HepG2 (cell line): Measurements from ENCODE around the gene PPP1CA. TPM values are rescaled to one million over a fixed set of nuclear protein-coding genes. Genes with fewer than 3 reads are reported as not detected.

Experiments used
- ATAC-seq: fragments of 200-7000 bp; cut with Tn5 transposase; 3 replicates; pipeline ENCODE4 v1.9.1; 2020; ENCODE audit warnings: mild to moderate bottlenecking, moderate library complexity
- BruUV-seq: library from RNA; stranded (reverse); fragments of 400-500 nt; replicated peaks from 2 replicates; lab custom pipeline; 2021; lab: Mats Ljungman, UMichigan
- CTCF ChIA-PET: fragments of 300-600 bp; formaldehyde crosslinking; extraction: SDS; loops from one replicate; lab custom pipeline; 2021; ENCODE audit warnings: low total read pairs, inconsistent platforms, low intra/inter-chr PET ratio; lab: Yijun Ruan, JAX
- POLR2A ChIA-PET: fragments of 350-600 bp; sonication (Branson Sonifier 250); formaldehyde crosslinking; loops from one replicate; lab custom pipeline; 2020; ENCODE audit warnings: antibody characterized with exemption, inconsistent platforms; lab: Yijun Ruan, JAX
- DNase-seq: peaks from one replicate; pipeline ENCODE4 v3.0.0-alpha.2; 2015; ENCODE audit warnings: low spot score
- FAIRE-seq: peaks from 3 replicates; lab custom pipeline; 2011; peaks lifted over from hg19 to GRCh38; lab: Jason Lieb, UNC
- H2AFZ ChIP-seq: one replicate; pipeline ENCODE4 v1.6.1; 2011; ENCODE audit warnings: low read length, inconsistent platforms
- H3K27ac ChIP-seq: fragments of 300-600 bp; 3 replicates; pipeline ENCODE4 v1.8.0; 2011; ENCODE audit warnings: mixed run types, mild to moderate bottlenecking, mixed read lengths, low read length, inconsistent platforms; ENCODE audit not compliant: insufficient read depth; ENCODE audit errors: extremely low read length
- H3K27me3 ChIP-seq, 2 experiments: fragments of 200-600 bp in 1 of 2; 2 replicates in 1 of 2; 3 replicates in 1 of 2; pipeline versions ENCODE4 v1.6.0 to v1.8.0; 2011; ENCODE audit warnings: low read length in 2 of 2, mild to moderate bottlenecking in 2 of 2, moderate library complexity in 2 of 2, inconsistent platforms in 1 of 2; ENCODE audit not compliant: insufficient read depth in 2 of 2, control insufficient read depth in 1 of 2
- H3K36me3 ChIP-seq, 2 experiments: fragments of 200-600 bp in 1 of 2; replicated peaks in 1 of 2; 2 replicates in 1 of 2; 3 replicates in 1 of 2; pipeline versions ENCODE4 v1.5.1 to v1.8.0; 2011; ENCODE audit warnings: low read length in 2 of 2, inconsistent platforms in 1 of 2; ENCODE audit not compliant: insufficient read depth in 2 of 2, control insufficient read depth in 1 of 2
- H3K4me1 ChIP-seq: 2 replicates; pipeline ENCODE4 v1.5.1; 2012; ENCODE audit warnings: low read length, inconsistent platforms; ENCODE audit not compliant: insufficient read depth
- H3K4me2 ChIP-seq: 2 replicates; pipeline ENCODE4 v1.6.0; 2011; ENCODE audit warnings: low read depth, low read length, inconsistent platforms
- H3K4me3 ChIP-seq, 3 experiments: fragments of 200-600 bp in 1 of 3; sonication (generic), shearing (Covaris generic) in 1 of 3; replicated peaks in 1 of 3; 2 replicates each; pipeline ENCODE4 v1.5.1; 2011 to 2016; ENCODE audit warnings: low read length in 3 of 3, inconsistent platforms in 2 of 3, low read depth in 2 of 3, mild to moderate bottlenecking in 2 of 3, control low read depth in 1 of 3, mixed read lengths in 1 of 3; ENCODE audit not compliant: insufficient read depth in 1 of 3
- H3K79me2 ChIP-seq: one replicate; pipeline ENCODE4 v1.6.1; 2011; ENCODE audit warnings: low read length, inconsistent platforms; ENCODE audit not compliant: insufficient read depth
- H3K9ac ChIP-seq: 2 replicates; pipeline ENCODE4 v1.6.0; 2011; ENCODE audit warnings: mild to moderate bottlenecking, low read depth, low read length, inconsistent platforms; ENCODE audit not compliant: insufficient read depth
- H3K9me3 ChIP-seq: 2 replicates; pipeline ENCODE4 v1.5.1; 2012; ENCODE audit warnings: mild to moderate bottlenecking, low read length
- H4K20me1 ChIP-seq: 2 replicates; pipeline ENCODE4 v1.6.0; 2011; ENCODE audit warnings: inconsistent platforms, mild to moderate bottlenecking, low read length, moderate library complexity; ENCODE audit not compliant: insufficient read depth
- ATF6 ChIP-seq: sonication (generic); formaldehyde crosslinking; conservative IDR thresholded peaks from 2 replicates; pipeline ENCODE4 v1.4.0; 2020; ENCODE audit warnings: missing genetic modification reagents
- E2F5 ChIP-seq: sonication (generic); formaldehyde crosslinking; conservative IDR thresholded peaks from 2 replicates; pipeline ENCODE4 v1.4.0; 2020; ENCODE audit warnings: missing genetic modification reagents
- FOXM1 ChIP-seq: sonication (generic); formaldehyde crosslinking; IDR thresholded peaks from 2 replicates; pipeline ENCODE4 v1.5.0; 2020; ENCODE audit warnings: missing genetic modification reagents
- GATAD1 ChIP-seq: IDR thresholded peaks from 2 replicates; pipeline ENCODE4 v1.6.1; 2016; ENCODE audit warnings: missing genetic modification reagents, missing compliant biosample characterization
- JUND ChIP-seq: sonication (generic); formaldehyde crosslinking; IDR thresholded peaks from 2 replicates; pipeline ENCODE4 v1.8.0; 2022; ENCODE audit warnings: mild to moderate bottlenecking, missing genetic modification reagents
- NPAS2 ChIP-seq: sonication (generic); formaldehyde crosslinking; IDR thresholded peaks from 2 replicates; pipeline ENCODE4 v1.8.0; 2022; ENCODE audit warnings: mild to moderate bottlenecking, missing genetic modification reagents, borderline replicate concordance
- PCBP2 ChIP-seq: fragments of 200-400 bp; formaldehyde crosslinking; optimal IDR thresholded peaks from 2 replicates; pipeline ENCODE3; 2018; ENCODE audit warnings: low read length, low read depth; ENCODE audit not compliant: poor library complexity, severe bottlenecking
- SP5 ChIP-seq: IDR thresholded peaks from 2 replicates; pipeline ENCODE4 v1.6.1; 2016; ENCODE audit warnings: low read depth, borderline replicate concordance
- ZKSCAN8 ChIP-seq: IDR thresholded peaks from 2 replicates; pipeline ENCODE4 v1.6.1; 2016; ENCODE audit warnings: borderline replicate concordance, missing genetic modification reagents, missing compliant biosample characterization
- ZNF24 ChIP-seq: fragments of 450-650 bp; IDR thresholded peaks from 2 replicates; pipeline ENCODE4 v1.6.1; 2017; ENCODE audit warnings: antibody characterized with exemption, mild to moderate bottlenecking
- ZNF251 ChIP-seq: sonication (generic); formaldehyde crosslinking; IDR thresholded peaks from 2 replicates; pipeline ENCODE4 v1.9.0; 2021; ENCODE audit warnings: mild to moderate bottlenecking, missing genetic modification reagents
- ZNF253 ChIP-seq: sonication (generic); formaldehyde crosslinking; IDR thresholded peaks from 2 replicates; pipeline ENCODE4 v1.8.0; 2022; ENCODE audit warnings: mild to moderate bottlenecking, missing genetic modification reagents, borderline replicate concordance
- ZNF552 ChIP-seq: sonication (generic); formaldehyde crosslinking; IDR thresholded peaks from 2 replicates; pipeline ENCODE4 v1.9.0; 2022; ENCODE audit warnings: missing genetic modification reagents, mild to moderate bottlenecking, borderline replicate concordance
- ZNF562 ChIP-seq: sonication (generic); formaldehyde crosslinking; IDR thresholded peaks from 2 replicates; pipeline ENCODE4 v1.8.0; 2022; ENCODE audit warnings: missing genetic modification reagents, borderline replicate concordance
- ZNF616 ChIP-seq: sonication (generic); formaldehyde crosslinking; IDR thresholded peaks from 2 replicates; pipeline ENCODE4 v1.5.0; 2020; ENCODE audit warnings: low read depth, mild to moderate bottlenecking, missing genetic modification reagents
- ZNF687 ChIP-seq: sonication (generic); formaldehyde crosslinking; IDR thresholded peaks from 2 replicates; pipeline ENCODE4 v1.5.1; 2020; ENCODE audit warnings: mild to moderate bottlenecking, missing genetic modification reagents, moderate library complexity
- WGBS: methylation state at CpG from one replicate; pipeline ENCODE4 v1.1.6; 2017; ENCODE audit warnings: low lambda C conversion rate; 5-methylcytosine and 5-hydroxymethylcytosine counted together
- in situ Hi-C: cut with HindIII; loops from 2 replicates; pipeline ENCODE4 v1.10.0; 2017; ENCODE audit warnings: low pct_unique_long_range_greater_than_20kb; ENCODE audit not compliant: extremely low pct_ligation_motif_present
- intact Hi-C: fragments of 100-400 bp; cut with micrococcal nuclease; formaldehyde crosslinking; loops from one replicate; pipeline ENCODE4 v1.10.0; 2022; ENCODE audit not compliant: unreplicated experiment
- polyA plus RNA-seq, 8 experiments: library from polyadenylated mRNA; depleted of rRNA in 3 of 8; stranded (reverse) in 7 of 8; unstranded in 1 of 8; fragments of >200 nt; fragmentation: Illumina TruSeq in 4 of 8; extraction: Trizol in 4 of 8; gene quantifications; 2 replicates each; pipeline versions ENCODE4 v1.2.1 to v1.2.3, GENCODE V29; 2011 to 2016; ENCODE audit warnings: low read depth in 4 of 8, missing spikeins in 1 of 8, mixed read lengths in 1 of 8; ENCODE audit not compliant: insufficient read depth in 1 of 8
- total RNA-seq, 5 experiments: library from RNA; depleted of rRNA; stranded (reverse); fragments of >200 nt; fragmentation: Illumina TruSeq; extraction: Trizol; gene quantifications; 2 replicates each; pipeline ENCODE4 v1.2.3, GENCODE V29; 2016; ENCODE audit warnings: low read depth in 1 of 5

Gene PPP1CA
- total and polyA plus RNA-seq, 2 of the 13 experiments (the other 11 are each of a cell fraction or from before 2014, with no cell fraction given) = 149 to 170 TPM

DNA sequence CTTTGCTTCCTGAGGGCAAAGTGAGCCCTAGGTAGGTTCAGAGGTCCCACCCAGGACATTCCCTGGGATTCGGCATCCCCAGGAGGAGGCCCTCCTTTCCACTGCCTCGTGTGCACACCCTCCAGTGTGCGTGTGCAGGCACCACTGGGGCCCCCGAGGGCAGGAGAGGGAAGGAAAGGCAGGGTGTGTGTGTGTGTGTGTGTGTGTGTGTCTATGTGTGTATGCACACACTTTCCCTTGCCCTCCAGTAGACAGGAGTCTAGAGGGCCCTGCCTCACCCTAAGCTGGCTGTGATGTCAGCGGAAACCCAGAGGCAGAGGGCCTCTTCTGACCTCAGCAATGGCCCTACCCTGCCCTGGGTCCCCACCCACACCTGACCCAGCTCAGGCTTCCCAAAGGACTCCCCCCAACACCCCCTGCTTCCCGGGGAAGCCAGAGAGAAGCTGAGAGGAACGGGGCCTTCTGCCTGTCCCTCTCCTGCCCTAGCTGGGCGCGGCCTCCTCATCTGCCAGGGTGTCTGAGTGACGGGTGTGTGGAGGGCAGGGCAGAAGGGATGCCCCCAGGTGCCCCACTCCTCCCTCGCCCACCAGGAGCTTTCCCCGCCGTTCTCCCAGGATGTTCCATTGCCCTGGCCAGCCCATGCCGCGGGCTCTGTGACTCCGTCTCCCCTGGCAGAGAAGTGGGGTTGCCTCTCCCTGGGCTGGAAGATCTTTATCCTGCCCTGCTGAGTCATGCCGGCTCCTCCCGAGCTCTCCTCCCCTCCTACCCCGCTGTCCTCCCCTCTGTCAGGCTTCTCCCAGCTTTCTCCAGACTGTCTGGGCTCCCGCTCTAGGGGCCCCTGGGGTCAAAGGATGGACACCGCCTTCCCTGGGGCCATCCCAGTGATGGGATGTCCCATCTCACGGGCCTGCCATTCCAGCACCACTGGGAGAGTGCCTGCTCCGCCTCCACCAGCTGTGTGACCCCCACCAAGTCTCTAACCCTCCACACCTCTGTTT lies 22.3 kb downstream of the PPP1CA start:
- Histone ChIP-seq H3K27me3 (peaks cover 2 to 29% of the 10 kb centered on the region in 2 experiments; a peak in 3 of 5 replicates), H3K79me2 (no peaks in the 10 kb centered on the region), H3K4me1 (peaks cover 36% of the 10 kb centered on the region), H3K9ac (0 out of 2 replicates have a peak overlapping the region, but pooled peaks have one; percentile 5), H2AFZ (no peak overlapping the region), H3K4me2 (peak overlapping the region; percentile 45; the same call in 1 of the 2 replicates), H3K9me3 (no peaks in the 10 kb centered on the region), H4K20me1 (no peaks in the 10 kb centered on the region), H3K4me3 (peak overlapping the region in 1 of 3 experiments; percentile 47; a peak in 2 of 6 replicates), H3K36me3 (no peaks in the 10 kb centered on the region), H3K27ac (no peak overlapping the region)
- ChIA-PET CTCF (no interaction called here), POLR2A (interaction anchor here (0.5 to 18.5 kb wide), 2 partner anchors 22 to 26 kb away, joined by 3 to 365 read pairs; partner anchors contain the start of genes POLD4 and PPP1CA)
- no peak for FAIRE-seq
- no peak for DNase-seq
- no TSS peak for BruUV-seq
- WGBS = 20% methylated on average over 14 of the region's 23 CpGs
- intact Hi-C loops = loop anchor here (10.0 kb wide), 1 partner anchor 135 kb away; no protein-coding TSS in a partner anchor
- in situ Hi-C loops = loop anchor here (5.0 kb wide), 1 partner anchor 117 kb away; no protein-coding TSS in a partner anchor
- peak; percentile 8; the same call in 1 of the 3 replicates for ATAC-seq
- TF ChIP-seq ZNF253 (CRISPR knock-in tag) = no peak
- no peak for TF ChIP-seq ZNF251 (CRISPR knock-in tag)
- no peak for TF ChIP-seq ZNF616
- no peak for TF ChIP-seq ZKSCAN8
- no peak for TF ChIP-seq ZNF562
- no peak for TF ChIP-seq ATF6
- TF ChIP-seq ZNF552 = no peak
- TF ChIP-seq E2F5 (CRISPR knock-in tag) = no peak
- TF ChIP-seq PCBP2 = no peak
- TF ChIP-seq FOXM1 = no peak
- TF ChIP-seq GATAD1 (CRISPR knock-in tag) = no peak
- no peak for TF ChIP-seq JUND
- no peak for TF ChIP-seq SP5 (CRISPR knock-in tag)
- TF ChIP-seq ZNF24 = no peak
- peak; percentile 12 for TF ChIP-seq ZNF687
- TF ChIP-seq NPAS2 (CRISPR knock-in tag) = no peak
